Loucy (cell line): Measurements from ENCODE around the gene SPINT2.
A peak's percentile ranks its signal among the peaks of the same experiment; 100 is the strongest.

Source experiments
- H2AFZ ChIP-seq: fragments of 200-600 bp; sonication (generic); 2 replicates; pipeline ENCODE4 v1.6.0; 2016; ENCODE audit warnings: antibody characterized with exemption, mild to moderate bottlenecking, low read length, moderate library complexity
- H3F3A ChIP-seq: fragments of 200-600 bp; 2 replicates; pipeline ENCODE4 v1.6.0; 2016; ENCODE audit warnings: antibody characterized with exemption, low read depth, mild to moderate bottlenecking
- H3K27me3 ChIP-seq: fragments of 200-600 bp; sonication (generic); 2 replicates; pipeline ENCODE4 v1.6.1; 2014; ENCODE audit warnings: low read length, mild to moderate bottlenecking; ENCODE audit not compliant: insufficient read depth, poor library complexity, severe bottlenecking
- H3K36me3 ChIP-seq: fragments of 200-600 bp; sonication (generic); 2 replicates; pipeline ENCODE4 v1.6.1; 2016; ENCODE audit warnings: low read length; ENCODE audit not compliant: insufficient read depth
- H3K4me1 ChIP-seq: fragments of 200-600 bp; sonication (generic); 2 replicates; pipeline ENCODE4 v1.5.1; 2014; ENCODE audit warnings: low read length, mild to moderate bottlenecking; ENCODE audit not compliant: insufficient read depth, poor library complexity, severe bottlenecking
- H3K4me2 ChIP-seq: fragments of 200-600 bp; sonication (generic); 2 replicates; pipeline ENCODE4 v1.6.0; 2014; ENCODE audit warnings: antibody characterized with exemption, low read length, low read depth, mild to moderate bottlenecking; ENCODE audit not compliant: poor library complexity, severe bottlenecking
- H3K4me3 ChIP-seq: fragments of 200-600 bp; sonication (generic); 2 replicates; pipeline ENCODE4 v1.5.1; 2014; ENCODE audit warnings: low read length, mild to moderate bottlenecking, mixed read lengths; ENCODE audit not compliant: poor library complexity, severe bottlenecking
- H3K79me2 ChIP-seq: fragments of 200-600 bp; sonication (generic); 2 replicates; pipeline ENCODE4 v1.6.1; 2014; ENCODE audit warnings: low read length; ENCODE audit not compliant: insufficient read depth
- H3K9ac ChIP-seq: fragments of 200-600 bp; sonication (generic); 2 replicates; pipeline ENCODE4 v1.6.0; 2014; ENCODE audit warnings: mild to moderate bottlenecking, low read depth, low read length, moderate library complexity; ENCODE audit not compliant: poor library complexity, severe bottlenecking
- H3K9me2 ChIP-seq: fragments of 200-600 bp; sonication (generic); replicated peaks from 2 replicates; pipeline ENCODE4 v1.6.1; 2016; ENCODE audit warnings: low read depth, low read length, mixed read lengths
- H3K9me3 ChIP-seq: fragments of 200-600 bp; sonication (generic); 2 replicates; pipeline ENCODE4 v1.6.1; 2014; ENCODE audit warnings: mild to moderate bottlenecking, antibody characterized with exemption, low read length, low read depth; ENCODE audit not compliant: insufficient read depth
- H4K20me1 ChIP-seq: fragments of 200-600 bp; sonication (generic); 2 replicates; pipeline ENCODE4 v1.6.0; 2014; ENCODE audit warnings: antibody characterized with exemption, low read length, mild to moderate bottlenecking; ENCODE audit not compliant: insufficient read depth, poor library complexity, severe bottlenecking
- EZH2phosphoT487 ChIP-seq: fragments of 200-600 bp; IDR thresholded peaks from 2 replicates; pipeline ENCODE4 v1.6.1; 2018; ENCODE audit warnings: antibody characterized with exemption, mild to moderate bottlenecking, moderate library complexity, borderline replicate concordance
- TF ChIP-seq, protein P1 (sequence below): fragments of 200-600 bp; sonication (generic); conservative IDR thresholded peaks from 2 replicates; pipeline ENCODE4 v1.5.1; 2014; ENCODE audit warnings: mild to moderate bottlenecking, antibody characterized with exemption, low read length

Gene SPINT2

DNA sequence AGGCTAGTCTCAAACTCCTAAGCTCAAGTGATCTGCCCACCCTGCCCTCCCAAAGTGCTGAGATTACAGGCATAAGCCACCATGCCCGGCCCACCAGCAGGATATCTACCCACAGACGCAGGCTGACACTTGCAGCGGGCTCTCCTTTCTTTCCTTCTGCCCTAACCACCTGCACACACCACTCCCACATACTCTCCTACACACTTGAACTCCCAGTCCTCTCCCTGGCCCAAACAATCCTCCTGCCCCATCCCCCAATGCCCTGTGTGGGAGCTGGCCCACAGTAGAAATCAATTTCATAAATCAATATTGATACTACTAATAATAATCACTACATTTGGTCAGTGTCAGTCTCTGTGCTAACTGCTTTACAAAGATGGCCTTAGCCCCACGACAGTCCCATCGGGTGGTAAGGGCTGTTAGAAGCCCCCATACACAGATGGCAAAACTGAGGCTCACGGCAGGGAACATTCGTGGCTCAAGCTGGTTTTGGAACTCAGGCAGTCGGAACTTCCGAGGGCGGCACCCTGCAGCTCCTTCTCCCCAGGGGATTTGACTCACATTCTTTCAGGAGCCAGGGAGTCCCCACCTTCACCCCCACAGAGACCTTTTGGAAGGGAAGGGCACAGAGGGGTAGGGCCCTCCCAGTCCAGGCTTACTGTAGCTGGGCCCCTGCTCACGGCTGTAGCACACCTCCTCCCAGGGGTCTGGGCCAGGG is 36.9 kb upstream of the SPINT2 start:
- H3K4me3 ChIP-seq = no peak overlapping the region

DNA sequence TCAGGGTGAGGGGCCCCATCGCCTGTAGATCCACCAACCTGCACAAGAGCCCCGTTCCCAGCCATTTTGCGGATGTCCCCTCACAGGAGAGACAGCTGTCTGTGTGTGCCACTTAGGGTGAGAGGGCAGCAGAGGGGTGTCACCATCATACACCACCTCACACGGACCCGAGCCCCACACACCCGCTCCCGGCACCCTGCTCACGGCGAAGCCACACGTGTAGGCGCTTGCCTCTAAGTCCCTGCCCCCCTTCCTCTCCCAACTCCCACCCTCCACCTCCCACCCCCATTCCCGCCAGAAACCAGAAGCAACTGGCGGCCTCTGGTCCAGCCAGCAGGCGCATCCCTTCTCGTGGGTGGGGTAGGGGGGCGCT is 36.4 kb upstream of the SPINT2 start:
- Histone ChIP-seq H3K9me2 (no peaks in the 10 kb centered on the region), H2AFZ (no peak overlapping the region), H3K9me3 (no peaks in the 10 kb centered on the region), H3K4me1 (peaks cover 10% of the 10 kb centered on the region), H3K9ac (no peak overlapping the region), H3K4me3 (no peak overlapping the region), H3K36me3 (no peaks in the 10 kb centered on the region), H4K20me1 (no peaks in the 10 kb centered on the region), H3F3A (no peaks in the 10 kb centered on the region), H3K4me2 (no peak overlapping the region), H3K27me3 (no peaks in the 10 kb centered on the region), H3K79me2 (no peaks in the 10 kb centered on the region)
- TF ChIP-seq EZH2phosphoT487 = no peak
- TF ChIP-seq, protein P1, sequence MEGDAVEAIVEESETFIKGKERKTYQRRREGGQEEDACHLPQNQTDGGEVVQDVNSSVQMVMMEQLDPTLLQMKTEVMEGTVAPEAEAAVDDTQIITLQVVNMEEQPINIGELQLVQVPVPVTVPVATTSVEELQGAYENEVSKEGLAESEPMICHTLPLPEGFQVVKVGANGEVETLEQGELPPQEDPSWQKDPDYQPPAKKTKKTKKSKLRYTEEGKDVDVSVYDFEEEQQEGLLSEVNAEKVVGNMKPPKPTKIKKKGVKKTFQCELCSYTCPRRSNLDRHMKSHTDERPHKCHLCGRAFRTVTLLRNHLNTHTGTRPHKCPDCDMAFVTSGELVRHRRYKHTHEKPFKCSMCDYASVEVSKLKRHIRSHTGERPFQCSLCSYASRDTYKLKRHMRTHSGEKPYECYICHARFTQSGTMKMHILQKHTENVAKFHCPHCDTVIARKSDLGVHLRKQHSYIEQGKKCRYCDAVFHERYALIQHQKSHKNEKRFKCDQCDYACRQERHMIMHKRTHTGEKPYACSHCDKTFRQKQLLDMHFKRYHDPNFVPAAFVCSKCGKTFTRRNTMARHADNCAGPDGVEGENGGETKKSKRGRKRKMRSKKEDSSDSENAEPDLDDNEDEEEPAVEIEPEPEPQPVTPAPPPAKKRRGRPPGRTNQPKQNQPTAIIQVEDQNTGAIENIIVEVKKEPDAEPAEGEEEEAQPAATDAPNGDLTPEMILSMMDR = no peak

More for the DNA sequence above, 36.9 kb upstream of the SPINT2 start:
- Histone ChIP-seq H2AFZ (no peak overlapping the region), H3K4me1 (peaks cover 11% of the 10 kb centered on the region), H3K9ac (no peak overlapping the region), H4K20me1 (no peaks in the 10 kb centered on the region), H3K9me3 (no peaks in the 10 kb centered on the region), H3K4me2 (no peak overlapping the region), H3K79me2 (no peaks in the 10 kb centered on the region), H3K36me3 (no peaks in the 10 kb centered on the region), H3K9me2 (no peaks in the 10 kb centered on the region), H3K27me3 (no peaks in the 10 kb centered on the region), H3F3A (no peaks in the 10 kb centered on the region)
- TF ChIP-seq EZH2phosphoT487 = no peak
- TF ChIP-seq, protein P1 = no peak

DNA sequence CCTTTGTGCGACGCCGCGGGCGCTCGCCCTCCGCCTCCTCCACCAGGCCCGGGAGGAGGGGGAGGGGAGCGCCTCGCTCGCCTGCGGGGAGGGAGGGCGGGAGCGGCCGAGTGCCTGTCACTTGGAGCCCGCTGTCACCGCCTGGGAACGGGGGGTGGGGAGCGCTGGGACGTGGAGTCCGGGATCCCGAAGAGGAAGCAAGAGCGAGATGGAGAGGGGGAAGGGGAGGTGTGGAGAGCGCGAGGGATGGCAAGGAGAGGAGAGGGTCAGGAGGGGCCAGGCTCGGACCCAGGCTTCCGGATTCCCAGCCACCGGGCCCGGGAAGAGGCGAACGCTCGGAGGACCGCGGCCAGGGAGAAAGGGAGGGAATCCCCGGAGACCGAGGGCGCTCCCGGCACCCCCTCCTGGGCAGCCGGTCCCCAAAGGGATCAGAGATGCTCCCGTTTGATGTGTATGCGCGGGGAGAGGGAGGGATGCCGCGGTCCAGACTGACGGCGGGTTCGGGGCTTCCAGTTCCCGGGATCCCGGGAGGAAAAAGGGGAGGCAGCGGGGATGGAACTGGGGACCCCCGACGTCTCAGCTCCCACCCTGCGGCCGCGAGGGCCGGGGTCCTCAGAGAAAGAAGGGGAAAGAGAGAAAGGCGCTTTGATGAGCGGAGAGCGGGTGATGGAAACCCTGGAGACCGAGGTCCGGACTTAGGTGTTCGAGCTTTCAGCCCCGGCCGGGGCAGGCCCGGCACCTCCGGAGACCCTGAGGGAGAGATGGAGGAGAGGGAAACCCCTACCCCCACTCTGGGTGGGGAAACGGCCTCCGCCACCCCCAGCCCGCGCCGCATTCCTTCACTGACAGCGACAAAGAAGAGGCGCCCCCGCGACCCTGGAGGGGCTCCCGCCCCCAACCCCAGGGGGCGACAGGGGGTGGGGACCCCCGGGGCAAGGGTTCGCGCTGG is 35.6 kb upstream of the SPINT2 start:
- H2AFZ ChIP-seq = no peak overlapping the region

More for the DNA sequence above, 35.6 kb upstream of the SPINT2 start:
- Histone ChIP-seq H3K4me2 (peak overlapping the region; percentile 46), H3K4me1 (peaks cover 4% of the 10 kb centered on the region), H3F3A (no peaks in the 10 kb centered on the region), H3K9me2 (no peaks in the 10 kb centered on the region), H3K9ac (no peak overlapping the region), H3K9me3 (no peaks in the 10 kb centered on the region), H3K4me3 (peak overlapping the region; percentile 25), H3K27me3 (no peaks in the 10 kb centered on the region), H4K20me1 (no peaks in the 10 kb centered on the region), H3K79me2 (no peaks in the 10 kb centered on the region), H3K36me3 (no peaks in the 10 kb centered on the region)
- no peak for TF ChIP-seq EZH2phosphoT487
- TF ChIP-seq, protein P1 = no peak
